Measurements from ENCODE around the gene RRN3.
"Not testable (repeated sequence)": the region's sequence is repeated elsewhere in the genome, so short reads cannot be mapped to it uniquely, and the experiment has no call there.

RRN3 gene

DNA sequence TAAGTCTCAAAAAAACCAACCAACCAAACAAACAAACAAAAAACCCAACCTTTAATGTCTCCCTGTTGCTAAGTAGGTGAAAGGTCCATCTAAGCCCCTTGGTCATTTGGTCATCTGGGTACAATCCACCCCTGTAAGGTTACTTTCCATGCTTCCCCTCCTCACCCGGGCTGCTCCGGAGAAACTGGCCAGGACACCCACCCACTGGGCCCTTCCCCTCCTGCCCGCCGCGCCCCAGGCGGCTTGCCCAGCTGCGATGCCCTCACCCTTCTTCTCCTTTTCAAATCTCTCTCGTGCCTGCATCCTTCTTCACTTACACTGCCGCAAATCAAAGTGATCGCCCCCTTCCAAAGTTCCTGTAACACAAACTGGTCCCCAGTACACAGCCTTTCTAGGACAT is 40.2 kb downstream of the RRN3 start:
- DNase-seq (ENCODE audit: low read depth, low spot score): no peak
- H3K27ac ChIP-seq: no peak overlapping the region

DNA sequence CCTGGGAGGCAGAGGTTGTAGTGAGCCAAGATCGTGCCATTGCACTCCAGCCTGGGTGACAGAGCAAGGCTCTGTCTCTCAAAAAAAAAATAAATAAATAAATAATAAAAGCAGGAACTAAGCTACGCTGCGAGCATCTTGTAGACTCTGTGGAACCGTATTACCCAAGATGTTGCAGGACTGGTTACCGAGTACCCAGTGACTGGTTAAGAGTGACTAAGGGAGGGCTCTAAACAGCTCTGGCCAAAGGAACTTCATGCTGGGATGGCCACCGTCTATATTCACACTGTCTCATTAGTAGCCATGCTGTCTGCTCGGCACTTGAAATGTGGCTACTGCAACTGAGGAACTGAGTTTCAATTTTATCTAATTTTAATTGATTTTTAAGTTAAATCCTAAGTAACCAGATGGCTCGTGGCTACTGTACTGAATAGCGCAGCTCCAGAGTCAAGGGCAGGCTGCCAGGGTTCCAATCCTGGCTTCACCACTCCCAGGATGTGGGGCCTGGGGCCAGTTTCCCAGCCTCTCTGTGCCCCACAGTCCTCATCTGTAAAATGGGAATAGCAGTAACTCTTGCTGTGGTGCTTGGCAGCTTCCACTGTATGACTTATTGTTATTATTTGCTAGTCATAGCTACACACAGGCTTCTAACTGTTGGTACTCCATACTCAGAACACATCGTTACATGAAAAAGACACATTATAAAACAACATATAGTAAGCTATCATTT is 41.2 kb downstream of the RRN3 start:
- DNase-seq (ENCODE audit: low read depth, low spot score): no peak
- no peak overlapping the region for H3K27ac ChIP-seq

DNA sequence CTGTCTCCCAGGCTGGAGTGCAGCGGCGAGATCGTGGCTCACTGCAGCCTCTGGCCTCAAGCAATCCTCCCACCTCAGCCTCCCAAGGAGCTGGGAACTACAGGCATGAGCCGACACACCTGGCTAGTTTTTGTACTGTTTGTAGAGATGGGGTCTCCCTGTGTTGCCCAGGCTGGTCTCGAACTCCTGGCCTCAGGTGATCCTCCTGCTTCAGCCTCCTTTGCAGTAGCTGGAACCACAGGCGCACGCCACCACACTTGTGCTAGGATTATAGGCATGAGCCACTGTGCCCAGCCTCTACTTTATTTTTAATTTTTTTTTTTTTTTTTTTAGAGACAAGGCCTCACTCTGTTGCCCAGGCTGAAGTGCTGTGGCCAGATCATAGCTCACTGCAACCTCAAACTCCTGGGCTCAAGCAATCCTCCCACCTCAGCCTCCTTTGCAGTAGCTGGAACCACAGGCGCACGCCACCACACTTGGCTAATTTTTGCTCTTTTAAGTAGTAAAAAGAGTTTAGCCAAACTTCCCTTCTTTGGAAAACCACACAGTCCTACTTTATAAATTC is 42.6 kb downstream of the RRN3 start:
- DNase-seq (ENCODE audit: low read depth, low spot score): no peak
- H3K27ac ChIP-seq: no peak overlapping the region

DNA sequence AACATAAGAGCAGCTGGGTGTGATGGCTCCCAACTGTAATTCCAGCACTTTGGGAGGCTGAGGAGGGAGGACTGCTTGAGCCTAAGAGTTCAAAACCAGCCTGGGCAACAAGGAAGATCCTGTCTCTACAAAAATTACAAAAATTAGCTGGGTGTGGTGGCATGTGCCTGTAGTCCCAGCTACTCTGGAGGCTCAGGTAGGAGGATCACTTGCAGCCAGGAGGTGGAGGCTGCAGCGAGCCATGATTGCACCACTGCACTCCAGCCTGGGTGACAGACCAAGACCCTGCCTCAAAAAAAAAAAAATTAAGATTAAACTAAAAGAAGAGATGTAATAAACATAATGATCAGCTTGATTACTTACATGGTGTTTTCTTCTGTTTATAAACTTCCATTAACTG is 43.6 kb downstream of the RRN3 start:
- DNase-seq (ENCODE audit: low read depth, low spot score); H3K27ac ChIP-seq: not testable (repeated sequence)

DNA sequence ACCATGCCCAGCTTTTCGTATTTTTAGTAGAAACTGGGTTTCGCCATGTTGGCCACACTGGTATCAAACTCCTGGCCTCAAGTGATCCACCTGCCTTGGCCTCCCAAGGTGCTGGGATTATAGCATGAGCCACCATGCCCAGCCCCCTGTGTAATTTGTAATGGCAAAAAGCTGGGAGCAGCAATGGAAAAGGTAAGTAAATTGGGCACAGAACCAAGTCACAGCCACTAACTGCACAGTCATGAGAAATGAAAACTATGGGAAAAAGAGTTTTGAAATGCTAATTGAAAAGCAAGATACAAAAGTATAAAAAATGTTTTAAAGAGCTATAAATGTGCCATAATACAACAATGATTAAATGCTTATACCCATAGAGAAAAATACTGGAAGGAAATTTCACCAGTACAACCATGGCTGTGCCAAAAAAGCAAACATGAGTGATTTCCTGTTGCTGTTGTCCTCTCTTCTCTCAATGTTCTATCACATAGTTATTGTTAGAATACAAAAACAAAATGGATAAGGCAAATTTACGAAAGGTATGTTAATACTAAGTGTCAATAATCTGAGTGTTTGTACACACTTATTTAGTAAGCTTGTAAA is 44.4 kb downstream of the RRN3 start:
- no peak for DNase-seq (ENCODE audit: low read depth, low spot score)
- H3K27ac ChIP-seq: no peak overlapping the region

DNA sequence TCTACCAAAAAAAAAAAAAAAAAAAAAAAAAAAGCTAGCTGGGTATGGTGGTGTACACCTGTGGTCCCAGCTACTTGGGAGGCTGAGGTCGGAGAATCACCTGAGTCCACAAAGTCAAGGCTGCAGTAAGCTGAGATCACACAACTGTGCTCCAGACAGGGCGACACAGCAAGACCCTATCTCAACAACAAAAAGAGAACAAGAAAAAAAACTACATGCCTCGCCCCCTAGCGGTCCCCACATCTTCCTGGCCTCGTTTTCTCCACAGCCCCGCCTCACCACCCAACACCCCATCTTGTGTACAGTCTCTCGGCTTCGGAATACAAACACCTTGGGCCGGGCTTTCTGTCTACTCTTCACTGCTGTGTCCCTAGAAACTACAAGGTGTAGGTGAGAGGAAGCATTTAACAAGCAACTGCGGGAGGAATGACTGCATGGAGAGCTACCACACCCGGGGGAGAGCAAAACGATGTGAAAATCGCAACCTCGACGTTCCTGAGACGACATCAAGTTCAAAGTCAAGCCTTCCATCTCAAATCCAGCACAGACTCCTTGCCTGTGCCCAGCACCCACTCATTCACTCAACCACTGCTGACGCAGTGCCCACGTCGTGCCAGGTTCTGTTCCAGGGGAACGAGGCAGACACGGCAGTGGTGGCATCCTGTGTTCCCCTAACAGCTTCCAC is 47.2 kb downstream of the RRN3 start:
- no peak overlapping the region for H3K27ac ChIP-seq
- DNase-seq (ENCODE audit: low read depth, low spot score): no peak

DNA sequence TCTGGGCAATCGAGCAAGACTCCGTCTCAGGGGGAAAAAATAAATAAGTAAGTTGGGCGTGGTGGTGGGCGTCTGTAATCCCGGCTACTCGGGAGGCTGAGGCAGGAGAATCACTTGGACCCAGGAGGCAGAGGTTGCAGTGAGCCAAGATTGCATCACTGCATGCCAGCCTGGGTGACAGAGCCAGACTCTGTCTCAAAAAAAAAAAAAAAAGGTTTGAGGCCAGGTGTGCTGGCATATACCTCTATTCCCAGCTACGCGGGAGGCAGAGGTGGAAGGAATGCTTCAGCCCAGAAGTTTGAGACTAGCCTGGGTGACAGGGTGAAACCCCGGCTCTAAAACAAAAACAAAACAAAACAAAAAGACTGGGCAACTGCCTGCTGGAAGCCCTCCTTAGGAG is 48.8 kb downstream of the RRN3 start:
- H3K27ac ChIP-seq; DNase-seq (ENCODE audit: low read depth, low spot score): not testable (repeated sequence)

DNA sequence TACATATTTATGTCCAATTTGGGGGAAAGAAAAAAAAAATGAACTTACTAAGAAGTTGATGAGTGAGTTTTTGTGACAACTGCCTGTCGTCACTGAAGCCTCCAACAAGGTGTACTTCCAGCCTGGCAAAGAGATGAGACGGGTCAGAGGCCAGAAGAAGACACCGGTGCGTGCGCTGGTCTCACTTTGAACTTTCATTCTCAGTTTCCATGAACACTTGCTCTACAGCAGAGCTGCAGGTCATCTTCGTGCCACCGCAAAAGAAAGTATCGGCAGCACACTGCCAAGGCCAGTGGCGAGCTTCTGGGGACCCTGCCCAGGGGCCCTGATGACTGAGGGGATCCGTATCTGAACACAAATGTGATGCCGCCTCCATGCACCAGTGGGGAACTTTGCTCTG is 49.8 kb downstream of the RRN3 start:
- no peak for DNase-seq (ENCODE audit: low read depth, low spot score)
- no peak overlapping the region for H3K27ac ChIP-seq

DNA sequence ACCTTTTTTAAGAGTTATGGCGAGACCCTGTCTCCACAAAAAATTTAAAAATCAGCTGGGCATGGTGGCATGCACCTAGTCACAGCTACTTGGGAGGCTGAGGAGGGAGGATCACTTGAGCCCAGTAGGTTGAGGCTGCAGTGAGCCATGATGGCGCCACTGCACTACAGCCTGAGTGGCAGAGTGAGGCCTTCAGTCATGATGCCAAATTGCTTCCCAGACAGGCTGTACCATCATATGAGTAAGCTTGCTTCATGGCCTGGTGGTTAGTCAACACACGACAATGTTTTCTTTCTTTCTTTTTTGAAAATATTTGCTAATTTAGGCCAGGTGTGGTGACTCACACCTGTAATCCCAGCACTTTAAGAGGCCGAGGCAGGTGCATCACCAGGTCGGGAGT is 50.7 kb downstream of the RRN3 start:
- H3K27ac ChIP-seq: no peak overlapping the region

DNA sequence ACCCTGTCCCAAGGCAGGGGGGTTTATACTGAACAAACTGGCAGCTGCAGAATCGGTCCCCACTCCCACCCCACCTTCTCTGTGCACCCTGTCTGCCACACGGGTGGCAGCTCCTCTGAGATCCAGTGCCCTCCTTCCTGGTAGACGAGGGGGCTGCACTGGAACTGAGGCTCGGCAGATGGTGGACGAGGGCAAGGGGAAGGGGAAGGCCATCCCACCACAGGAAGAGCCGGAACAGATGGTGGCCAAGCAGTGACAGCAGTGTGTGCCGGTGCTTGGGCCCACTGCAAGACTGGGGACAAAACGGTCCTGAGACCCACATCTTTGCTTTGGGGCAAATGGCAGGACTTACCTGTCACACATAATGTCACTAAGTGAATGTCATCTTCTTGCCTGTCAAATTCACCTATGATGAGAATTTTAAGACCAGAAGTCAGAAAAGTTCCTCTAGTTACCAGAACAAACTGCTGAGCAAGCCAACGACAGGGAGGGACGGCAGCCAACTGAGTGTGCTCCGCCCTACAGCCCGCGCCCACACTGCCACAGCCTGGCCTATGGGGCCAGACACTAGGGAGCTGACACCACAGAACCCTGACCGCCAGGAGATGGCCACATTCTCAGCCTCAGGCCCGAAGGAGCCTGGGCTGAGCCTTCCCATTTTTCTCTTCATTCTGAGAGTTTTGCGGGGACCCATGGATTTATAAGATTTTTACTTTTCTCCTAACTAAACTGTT is 52.6 kb downstream of the RRN3 start:
- H3K27ac ChIP-seq: no peak overlapping the region
- DNase-seq (ENCODE audit: low read depth, low spot score): no peak

More for the DNA sequence above, 50.7 kb downstream of the RRN3 start:
- DNase-seq (ENCODE audit: low read depth, low spot score): peak; percentile 46

DNA sequence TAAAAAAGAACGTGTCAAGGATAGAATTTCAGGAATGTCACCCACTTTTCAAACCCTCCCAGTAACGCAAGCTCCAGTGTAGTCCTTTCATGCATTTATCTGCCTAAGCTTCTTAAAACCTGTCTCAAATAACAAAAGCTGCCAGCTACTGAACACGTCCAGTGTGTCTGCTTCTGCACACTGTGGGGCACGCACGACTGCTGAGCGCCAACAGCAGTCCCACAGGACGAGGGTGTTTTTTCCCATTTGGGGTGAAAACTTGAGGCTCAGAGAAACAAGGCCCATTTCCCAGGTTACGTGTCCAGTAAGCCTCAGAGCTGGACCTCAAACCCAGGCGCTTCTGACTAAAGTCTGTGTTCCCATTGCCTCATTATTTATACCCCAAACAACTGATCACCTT is 55.4 kb downstream of the RRN3 start:
- H3K27ac ChIP-seq: no peak overlapping the region
- DNase-seq (ENCODE audit: low read depth, low spot score): no peak

DNA sequence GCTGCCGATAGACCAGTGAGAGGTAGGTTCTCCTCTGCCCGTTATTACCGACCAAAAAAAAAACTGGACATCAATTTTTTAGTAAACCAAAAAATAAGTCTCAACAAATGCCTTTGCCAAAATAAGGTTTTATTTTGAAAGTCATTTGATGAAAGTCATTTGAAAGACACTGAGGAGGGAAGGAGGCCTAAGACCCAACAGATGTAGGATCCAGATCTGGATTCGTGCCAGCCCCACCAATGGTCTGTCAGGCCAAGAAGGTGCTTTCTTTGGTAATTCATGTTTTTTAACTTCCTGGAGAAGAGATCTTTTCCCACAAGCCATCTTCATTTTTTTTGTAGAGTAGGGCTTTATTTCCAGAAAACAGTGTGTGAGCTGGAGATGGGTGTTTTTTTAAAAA is 56.3 kb downstream of the RRN3 start:
- DNase-seq (ENCODE audit: low read depth, low spot score): no peak
- H3K27ac ChIP-seq: no peak overlapping the region

DNA sequence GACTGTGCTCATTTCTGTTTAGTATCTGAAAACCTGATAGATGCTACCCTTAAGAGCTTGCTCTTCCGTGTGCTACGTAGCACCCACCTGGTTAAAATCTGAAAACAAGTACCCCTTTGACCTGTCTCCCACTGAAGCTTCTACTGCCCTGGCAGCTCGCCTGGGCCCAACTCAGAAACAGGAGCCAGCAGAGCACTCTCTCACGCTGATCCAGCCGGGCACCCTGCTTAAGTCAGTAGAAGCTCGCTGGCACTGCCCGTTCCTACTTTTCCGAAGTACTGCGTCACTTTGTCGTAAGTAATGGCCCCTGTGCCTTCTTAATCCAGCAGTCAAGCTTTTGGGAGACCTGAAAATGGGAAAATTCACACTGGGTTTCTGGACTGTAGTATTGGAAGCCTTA is 57.1 kb downstream of the RRN3 start:
- DNase-seq (ENCODE audit: low read depth, low spot score): no peak
- H3K27ac ChIP-seq: no peak overlapping the region

DNA sequence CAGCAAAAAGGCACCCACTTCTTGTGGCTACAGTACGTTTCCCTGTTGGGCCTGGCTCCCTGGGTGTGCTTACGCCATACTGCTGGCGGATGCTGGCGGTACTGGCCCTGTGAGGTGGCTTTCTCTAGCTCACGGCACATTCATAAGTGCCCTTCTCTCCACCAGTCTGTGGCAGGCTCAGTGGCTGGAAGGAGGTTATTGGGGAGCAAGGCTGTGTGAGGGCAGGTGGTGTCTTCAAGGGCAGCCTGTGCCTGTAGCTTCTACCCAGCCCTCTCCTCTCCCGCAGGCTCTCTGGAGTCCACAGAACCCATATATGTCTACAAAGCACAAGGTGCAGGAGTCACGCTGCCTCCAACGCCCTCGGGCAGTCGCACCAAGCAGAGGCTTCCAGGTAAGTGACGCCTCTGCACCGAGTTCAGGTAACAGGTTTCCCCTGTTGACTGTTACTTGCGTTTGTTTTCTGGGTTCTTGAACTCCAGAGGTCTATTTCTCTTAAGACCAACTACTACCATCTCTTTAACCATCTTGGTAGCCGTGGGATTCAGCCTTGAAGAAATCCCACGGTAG is 58.8 kb downstream of the RRN3 start:
- no peak for DNase-seq (ENCODE audit: low read depth, low spot score)
- H3K27ac ChIP-seq: no peak overlapping the region

DNA sequence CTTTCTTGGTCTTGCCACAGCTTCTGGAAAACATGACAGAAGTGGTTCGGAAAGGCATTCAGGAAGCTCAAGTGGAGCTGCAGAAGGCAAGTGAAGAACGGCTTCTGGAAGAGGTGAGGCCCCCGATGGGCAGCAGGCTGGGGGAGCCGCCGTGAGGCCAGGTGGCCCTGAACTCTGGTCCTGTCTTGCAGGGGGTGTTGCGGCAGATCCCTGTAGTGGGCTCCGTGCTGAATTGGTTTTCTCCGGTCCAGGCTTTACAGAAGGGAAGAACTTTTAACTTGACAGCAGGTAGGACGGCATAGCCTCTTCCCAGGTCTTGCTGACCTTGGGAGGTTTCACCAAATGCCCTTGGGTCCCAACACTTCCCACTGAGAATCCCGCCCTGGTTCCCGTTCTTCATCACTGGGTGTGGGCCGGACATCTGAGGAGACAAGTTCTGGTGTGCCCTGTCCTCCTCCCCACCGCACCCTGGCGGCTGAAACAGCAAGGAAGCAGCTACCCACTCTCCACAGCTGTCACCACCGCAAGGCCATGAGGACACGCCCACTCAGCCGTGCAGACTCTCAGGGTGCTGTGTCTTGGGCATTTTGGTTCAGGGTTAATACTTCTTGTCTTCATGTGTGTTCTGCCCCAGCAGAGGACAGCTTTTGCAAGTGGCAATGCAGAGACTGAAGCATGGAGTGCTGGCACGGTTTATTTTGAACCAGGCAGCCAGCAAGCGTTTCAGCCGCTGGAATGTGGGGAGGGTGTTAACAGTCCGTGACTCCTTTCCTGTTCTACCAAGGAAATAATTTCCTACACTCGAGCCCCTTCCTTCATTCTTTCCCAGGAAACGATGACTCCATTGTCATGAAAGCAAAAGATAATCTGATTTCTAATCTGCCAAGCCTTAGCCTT is 59.6 kb downstream of the RRN3 start:
- no peak overlapping the region for H3K27ac ChIP-seq
- DNase-seq (ENCODE audit: low read depth, low spot score): no peak

DNA sequence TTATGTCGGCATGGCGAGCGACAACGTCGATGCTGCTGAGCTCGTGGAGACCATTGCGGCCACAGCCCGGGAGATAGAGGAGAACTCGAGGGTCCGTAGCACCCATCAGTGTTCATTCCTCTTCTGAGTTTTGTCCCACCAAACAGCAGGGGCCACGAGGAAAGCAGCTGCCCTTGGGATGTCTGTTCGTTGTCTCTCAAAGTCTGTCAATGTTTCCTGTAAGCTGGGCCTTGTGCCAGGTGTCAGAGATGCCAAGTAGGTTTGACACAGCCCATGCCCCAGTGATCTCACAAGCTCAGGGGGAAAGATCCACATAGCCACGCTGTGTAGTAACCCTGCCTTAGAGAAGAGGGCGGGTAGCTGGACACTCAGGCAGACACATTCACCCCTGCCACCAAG is 60.8 kb downstream of the RRN3 start:
- no peak for DNase-seq (ENCODE audit: low read depth, low spot score)
- no peak overlapping the region for H3K27ac ChIP-seq

DNA sequence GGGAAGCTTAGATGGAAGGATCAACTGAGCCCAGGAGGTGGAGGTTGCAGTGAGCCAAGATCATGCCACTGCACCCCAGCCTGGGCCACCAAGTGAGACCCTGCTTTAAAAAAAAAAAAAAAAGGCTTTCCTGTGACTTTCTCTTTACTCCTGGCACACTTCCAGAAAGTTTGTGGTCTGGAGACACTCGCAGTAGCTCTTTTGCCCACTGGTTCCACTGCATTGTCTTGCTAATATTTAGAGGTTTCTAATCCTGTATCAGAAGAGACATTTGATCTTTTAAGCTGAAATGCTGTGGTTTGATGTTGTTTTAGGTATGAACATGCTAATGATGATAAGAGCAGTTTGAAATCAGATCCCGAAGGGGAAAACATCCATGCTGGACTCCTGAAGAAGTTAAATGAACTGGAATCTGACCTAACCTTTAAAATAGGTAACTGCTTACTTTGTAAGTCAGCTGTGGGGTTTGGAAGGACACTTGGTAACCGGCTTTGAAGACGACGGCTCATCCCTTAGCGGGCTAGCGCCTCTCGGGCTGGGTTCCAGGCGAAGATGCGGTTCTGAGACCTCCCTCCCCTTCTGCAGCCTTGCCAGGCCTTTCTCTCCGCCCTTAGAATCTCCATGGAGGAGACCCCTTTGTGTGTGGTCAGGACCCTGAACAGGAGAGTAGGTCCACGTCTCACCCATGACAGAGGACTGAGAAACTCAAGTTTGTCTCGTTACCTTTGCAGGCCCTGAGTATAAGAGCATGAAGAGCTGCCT is 61.3 kb downstream of the RRN3 start:
- H3K27ac ChIP-seq: no peak overlapping the region
- no peak for DNase-seq (ENCODE audit: low read depth, low spot score)

DNA sequence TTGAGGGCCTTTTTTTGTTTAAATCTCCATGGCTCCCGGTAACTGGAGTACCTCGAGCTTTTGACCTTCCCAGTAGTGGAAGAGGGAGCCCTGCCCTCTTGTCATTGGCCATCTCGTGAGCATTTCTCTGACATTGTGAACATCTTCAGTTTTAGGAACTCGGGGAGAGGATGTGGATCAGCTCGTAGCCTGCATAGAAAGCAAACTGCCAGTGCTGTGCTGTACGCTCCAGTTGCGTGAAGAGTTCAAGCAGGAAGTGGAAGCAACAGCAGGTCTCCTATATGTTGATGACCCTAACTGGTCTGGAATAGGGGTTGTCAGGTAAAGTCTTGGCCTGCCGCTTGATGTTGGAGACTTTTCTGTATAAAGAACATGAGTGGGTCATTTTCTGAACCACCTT is 62.5 kb downstream of the RRN3 start:
- no peak for DNase-seq (ENCODE audit: low read depth, low spot score)
- H3K27ac ChIP-seq: no peak overlapping the region

DNA sequence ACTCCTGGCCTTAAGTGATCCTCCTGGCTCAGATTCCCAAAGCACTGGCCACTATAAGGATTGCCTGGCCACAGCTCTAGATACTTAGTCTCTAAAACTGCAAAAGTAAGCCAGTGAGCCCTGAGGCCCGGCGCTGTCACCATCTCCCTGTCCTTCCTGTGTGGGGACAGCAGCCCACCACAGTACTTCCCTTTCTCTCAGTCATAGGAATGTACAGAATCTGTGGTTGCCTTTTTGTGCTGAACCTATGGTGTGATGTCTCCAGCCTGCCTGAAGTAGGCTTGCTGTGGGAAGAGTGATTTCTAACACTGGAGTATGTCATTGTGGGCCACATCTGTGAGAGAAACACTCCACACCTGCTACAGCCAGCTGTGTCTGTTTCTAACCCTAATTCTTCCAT is 62.9 kb downstream of the RRN3 start:
- H3K27ac ChIP-seq: no peak overlapping the region
- DNase-seq (ENCODE audit: low read depth, low spot score): no peak
